Stimulated activated CD8-positive, alpha-beta memory T cell treated with anti-CD3 and anti-CD28 coated beads, Interleukin-12 subunit alpha, Interleukin-12 subunit beta, amount 100 ng/mL, for 1 hour (primary cell): ENCODE data around the gene DOC2A.
"Not testable (repeated sequence)": the region's sequence is repeated elsewhere in the genome, so short reads cannot be mapped to it uniquely, and the experiment has no call there.

Experiments
- DNase-seq: peaks from one replicate; pipeline ENCODE4 v3.0.0-alpha.2; 2020; ENCODE audit warnings: low read depth

Gene DOC2A

DNA sequence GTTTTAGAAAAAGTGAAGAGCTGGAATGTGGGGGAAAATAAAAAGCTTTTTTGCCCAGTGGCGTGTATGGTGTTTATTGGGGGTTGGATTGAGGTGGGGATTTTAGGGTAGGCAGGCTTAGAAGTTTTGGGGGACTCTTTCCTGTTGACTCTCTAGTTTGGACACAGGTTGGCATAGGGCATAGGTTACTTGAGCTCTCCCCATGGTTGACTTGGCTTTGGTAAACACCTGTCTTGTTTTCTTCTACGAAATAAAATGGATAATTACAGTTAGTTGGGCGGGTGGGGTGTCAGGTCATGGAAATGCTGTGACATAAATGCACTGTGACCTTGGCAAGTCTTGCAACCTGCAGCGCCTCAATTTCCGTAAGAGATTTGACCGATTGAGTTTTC lies 37.8 kb downstream of the DOC2A start:
- DNase-seq = no peak

DNA sequence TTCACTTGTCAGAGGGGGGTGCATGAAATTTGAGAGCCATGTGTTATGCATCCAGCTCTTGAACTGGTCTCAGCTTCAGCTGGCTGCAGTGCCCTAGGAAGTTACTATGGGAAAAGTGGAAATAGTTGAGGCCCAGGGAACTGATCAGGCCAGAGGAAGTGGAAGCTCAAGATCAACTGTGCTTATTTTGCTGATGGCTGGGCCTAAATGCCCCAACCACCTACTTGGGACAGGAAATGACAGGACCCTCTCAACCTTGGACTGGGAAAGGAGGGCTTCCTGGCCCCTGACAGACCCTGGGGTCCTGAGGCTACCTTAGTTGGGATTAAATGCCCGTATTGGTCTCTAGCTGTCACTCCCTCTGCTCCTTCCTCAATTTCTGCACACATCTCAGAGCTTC lies 38.3 kb downstream of the DOC2A start:
- DNase-seq = no peak

DNA sequence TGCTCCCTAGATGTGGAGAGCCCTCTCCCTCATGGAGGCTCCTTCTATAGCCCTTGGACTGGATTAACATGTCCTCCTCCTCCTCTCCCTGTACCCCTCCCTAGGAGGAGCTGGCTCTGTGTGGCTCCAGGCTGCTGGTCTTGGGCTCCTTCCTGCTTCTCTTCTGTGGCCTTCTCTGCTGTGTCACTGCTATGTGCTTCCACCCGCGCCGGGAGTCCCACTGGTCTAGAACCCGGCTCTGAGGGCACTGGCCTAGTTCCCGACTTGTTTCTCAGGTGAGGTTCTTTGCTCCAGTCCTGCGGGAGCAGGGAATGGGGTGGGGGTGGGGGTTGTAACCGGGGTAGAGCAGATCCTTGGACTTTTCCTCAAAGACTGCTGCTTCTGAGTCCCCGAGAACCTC lies 39.5 kb downstream of the DOC2A start:
- DNase-seq = no peak

DNA sequence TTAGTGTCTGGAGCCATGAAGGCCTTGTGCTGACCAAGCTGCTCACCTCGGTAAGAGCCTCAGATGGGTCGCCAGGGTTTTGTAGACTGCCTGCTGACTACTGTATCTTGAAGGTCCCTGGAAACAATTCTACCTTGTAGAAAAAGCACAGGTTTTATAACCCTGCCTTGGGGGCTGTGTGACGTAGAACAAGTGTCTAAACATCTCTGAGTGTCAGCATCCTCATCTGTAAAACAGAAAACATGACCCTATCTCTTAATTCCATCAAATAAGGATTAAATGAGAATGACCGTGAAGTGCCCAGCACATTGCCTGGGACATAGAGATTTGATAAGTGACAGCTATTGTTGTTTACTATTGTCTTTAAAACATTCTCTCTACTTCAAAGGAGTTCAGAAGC lies 42.6 kb downstream of the DOC2A start:
- no peak for DNase-seq

DNA sequence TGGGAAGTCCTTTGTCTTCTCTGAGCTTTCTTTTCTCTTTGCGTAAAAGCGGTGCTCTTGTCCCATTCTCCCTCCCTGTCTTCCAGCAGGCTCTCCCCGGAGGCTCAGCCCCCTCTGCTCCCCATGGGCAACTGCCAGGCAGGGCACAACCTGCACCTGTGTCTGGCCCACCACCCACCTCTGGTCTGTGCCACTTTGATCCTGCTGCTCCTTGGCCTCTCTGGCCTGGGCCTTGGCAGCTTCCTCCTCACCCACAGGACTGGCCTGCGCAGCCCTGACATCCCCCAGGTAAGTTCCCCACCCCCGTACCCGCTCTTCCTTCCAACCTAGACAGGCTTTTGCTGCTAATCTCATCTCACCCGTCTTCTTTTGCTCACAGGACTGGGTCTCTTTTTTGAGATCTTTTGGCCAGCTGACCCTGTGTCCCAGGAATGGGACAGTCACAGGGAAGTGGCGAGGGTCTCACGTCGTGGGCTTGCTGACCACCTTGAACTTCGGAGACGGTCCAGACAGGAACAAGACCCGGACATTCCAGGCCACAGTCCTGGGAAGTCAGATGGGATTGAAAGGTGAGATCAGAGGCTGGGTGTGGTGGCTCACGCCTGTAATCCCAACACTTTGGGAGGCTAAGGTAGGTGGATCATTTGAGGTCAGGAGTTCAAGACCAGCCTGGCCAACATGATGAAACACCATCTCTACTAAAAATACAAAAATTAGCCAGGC lies 47.6 kb downstream of the DOC2A start:
- DNase-seq = no peak

DNA sequence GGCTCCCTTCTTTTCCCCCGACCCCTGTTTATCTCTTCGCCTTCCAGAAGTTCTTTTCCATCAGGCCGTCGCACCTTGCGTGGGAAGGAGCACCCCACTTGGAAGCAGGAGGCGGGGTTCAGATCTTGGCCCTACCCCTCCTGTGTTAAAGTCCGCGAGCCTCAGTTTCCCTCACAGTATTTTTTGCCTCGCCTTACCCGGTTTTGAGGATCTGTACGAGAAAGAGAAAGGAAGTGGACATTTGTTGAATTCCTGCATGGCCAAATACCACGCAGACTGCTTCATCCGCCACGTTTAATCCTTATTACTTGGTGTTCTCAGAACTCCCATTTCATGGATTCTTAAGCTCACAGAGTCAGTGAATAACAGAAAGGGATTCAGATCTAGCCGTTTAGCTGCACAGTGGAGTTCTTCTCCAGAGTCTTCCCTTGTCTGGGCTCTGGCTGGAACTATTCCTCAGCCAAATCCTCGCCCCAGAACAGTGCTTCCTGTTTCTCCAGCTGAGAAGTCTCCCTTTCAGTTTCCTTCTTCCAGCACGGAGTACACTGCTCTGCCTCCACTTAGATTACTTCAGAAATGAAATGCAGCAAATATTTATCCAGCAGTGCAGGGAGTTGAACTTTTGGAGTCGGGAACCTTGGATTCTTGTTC lies 48.4 kb downstream of the DOC2A start:
- DNase-seq = no peak

DNA sequence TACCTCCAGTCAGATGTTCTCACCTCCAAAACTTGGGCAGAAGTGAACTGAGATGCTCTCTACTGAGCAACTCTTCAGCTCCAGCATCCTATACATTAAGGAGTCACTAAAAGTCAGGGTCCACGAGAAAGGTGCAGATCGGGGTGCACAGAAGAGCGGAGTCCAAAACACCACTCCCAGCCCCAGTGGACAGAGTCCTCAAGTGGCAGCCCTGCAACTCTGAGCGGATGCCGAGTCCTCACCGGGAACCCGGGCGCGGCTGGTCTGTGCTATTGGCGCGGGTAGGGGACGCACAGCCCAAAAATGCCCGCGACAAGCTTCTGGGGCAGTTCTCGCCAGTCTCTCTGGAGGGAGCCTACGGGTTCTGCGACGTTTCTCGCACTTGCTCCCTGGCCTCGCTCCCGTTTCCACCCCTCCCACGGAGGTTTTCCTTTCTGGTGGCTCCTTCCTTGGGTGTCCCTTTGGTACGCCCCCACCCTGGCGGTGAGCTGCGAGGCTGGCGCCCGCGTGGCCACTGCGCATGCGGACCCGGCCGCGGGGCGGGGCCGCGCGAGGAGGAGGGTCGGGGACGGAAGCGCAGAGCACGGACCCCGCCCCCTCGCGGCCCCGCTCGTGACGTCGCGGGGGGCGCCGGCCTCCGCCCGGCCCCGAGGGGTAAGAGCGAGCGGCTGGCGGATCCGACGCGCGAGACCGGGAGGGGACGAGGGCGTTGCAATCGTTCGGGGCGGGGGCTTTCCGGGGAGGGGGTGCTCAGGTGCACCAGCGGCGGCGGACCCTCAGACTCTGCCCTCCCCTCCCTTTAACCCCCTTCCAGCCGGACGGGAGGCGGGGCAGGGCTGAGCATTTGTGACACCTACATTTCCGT lies 49.1 kb downstream of the DOC2A start, which contains the start of gene TMEM219:
Gene TMEM219 (plus strand): TSS at position 601 of the 865 bp plus-strand sequence. CDS start 1,065 bp downstream, outside the sequence.
- DNase-seq = peak; percentile 84

DNA sequence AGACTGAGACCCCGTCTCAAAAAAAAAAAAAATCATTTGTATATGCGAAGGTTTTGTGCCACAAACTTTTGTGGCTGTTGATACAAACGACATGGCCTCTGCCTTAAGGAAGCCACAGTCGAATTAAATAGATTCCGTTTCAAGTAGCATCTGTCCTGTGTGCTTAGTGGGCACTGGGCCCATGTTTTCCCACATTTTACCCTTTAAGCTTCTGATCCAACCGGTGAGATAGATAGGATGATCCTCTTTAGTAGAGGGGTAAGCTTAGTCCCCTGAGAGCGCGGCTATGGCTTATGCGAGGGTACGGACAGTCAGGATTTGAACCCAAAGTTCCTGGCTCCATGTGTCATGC lies 49.7 kb downstream of the DOC2A start:
- DNase-seq = no peak

DNA sequence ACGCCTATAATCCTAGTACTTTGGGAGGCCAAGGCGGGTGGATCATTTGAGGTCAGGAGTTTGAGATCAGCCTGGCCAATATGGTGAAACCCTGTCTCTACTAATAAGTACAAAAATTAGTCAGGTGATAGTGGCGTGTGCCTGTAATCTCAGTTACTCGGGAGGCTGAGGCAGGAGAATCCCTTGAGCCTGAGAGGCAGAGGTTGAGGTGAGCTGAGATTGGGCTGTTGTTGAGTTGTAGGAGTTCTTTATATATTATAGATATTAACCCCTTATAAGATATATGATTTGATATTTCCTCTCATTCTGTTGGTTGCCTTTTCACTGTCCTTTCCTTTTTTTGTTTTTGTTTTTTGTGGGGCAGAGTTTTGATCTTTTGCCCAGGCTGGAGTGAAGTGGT lies 51.0 kb downstream of the DOC2A start:
- not testable (repeated sequence) for DNase-seq

DNA sequence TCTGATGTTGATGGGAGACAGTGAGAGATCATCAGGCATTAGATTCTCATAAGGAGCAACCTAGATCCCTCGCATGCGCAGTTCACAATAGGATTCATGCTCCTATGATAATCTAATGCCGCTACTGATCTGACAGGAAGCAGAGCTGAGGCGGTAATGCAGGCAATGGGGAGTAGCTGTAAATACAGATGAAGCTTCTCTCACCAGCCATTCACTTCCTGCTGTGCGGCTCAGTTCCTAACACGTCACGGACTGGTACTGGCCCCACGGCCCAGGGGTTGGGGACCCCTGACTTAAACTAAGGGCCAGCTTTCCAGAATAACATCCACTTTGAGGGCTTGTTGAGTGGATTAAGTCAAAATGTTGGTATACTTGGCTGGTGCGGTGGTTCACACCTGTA lies 51.5 kb downstream of the DOC2A start:
- no peak for DNase-seq

DNA sequence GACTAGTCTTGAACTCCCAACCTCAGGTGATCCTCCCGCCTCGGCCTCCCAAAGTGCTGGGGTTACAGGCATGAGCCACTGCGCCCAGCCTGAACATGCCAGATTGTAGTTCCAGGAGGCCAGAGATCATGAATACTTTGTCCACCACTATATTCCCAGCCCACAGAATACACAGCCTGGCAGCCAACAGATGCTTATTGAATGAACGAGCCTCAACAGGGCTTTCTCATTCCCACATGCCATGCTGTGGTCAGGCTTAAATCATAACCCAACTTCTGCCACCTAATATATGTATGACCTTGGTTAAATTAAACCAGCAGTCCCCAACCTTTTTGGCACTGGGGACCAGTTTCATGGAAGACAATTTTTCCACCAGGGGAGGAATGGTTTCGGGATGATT lies 52.1 kb downstream of the DOC2A start:
- no peak for DNase-seq
